ENCODE measurements around the gene FXYD1.

FXYD1 gene

DNA sequence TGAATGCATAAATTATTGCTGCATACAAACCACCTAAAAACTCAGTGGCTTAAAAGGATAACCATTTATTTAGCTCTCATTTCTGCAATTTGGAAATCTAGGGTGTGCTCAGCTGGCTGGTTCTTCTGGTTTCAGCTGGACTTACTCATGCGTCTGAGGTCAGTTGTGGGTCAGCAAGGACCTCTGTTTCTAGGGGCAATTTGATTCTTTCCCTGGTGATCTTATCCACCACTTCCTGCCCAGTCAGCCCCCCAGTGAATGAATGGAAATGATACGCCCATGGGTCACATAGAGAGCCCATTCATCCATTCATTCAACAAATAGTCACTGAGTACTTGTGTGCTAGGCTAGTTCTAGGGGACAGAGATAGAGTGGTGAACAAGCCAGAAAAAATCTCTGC, 25.8 kb downstream of the FXYD1 start:
- TF ChIP-seq POLR2A (IDR thresholded peaks at IDR 0.05; ENCODE audit: low read length) (no peak), GATA1 (IDR thresholded peaks at IDR 0.05; ENCODE audit: low read depth, low read length) (no peak)
- no peak for DNase-seq

DNA sequence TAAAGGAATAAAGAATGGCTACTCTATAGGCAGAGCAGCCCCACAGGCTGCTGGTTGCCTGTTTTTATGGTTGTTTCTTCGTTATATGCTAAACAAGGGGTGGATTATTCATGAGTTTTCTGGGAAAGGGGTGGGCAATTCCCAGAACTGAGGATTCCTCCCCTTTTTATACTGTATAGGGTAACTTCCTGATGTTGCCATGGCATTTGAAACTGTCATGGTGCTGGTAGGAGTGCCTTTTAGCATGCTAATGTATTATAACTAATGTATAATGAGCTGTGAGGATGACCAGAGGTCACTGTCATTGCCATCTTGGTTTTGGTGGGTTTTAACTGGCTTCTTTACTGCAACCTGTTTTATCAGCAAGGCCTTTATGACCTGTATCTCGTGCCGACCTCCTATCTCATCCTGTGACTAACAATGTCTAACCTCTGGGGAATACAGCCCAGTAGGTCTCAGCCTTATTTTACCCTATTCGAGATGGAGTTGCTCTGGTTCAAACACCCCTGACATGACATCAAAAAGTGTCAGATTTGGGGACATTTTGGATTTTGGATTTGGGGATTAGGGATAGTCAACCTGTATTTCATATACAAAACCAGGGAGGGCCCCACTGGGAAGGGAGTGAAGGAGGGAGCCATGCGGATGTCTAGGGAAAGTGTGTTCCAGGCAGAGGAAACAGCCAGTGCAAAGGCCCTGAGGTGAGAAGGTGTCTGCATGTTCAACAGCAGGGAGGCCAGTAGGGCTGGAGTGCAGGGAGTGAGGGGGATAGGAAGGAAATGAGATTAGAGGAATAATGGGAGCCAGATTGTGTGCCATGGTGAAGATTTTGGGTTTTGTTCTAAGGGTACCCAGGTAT, 26.8 kb downstream of the FXYD1 start:
- no peak for TF ChIP-seq POLR2A (IDR thresholded peaks at IDR 0.05; ENCODE audit: low read length)
- no peak for TF ChIP-seq GATA1 (IDR thresholded peaks at IDR 0.05; ENCODE audit: low read depth, low read length)
- no peak for DNase-seq

DNA sequence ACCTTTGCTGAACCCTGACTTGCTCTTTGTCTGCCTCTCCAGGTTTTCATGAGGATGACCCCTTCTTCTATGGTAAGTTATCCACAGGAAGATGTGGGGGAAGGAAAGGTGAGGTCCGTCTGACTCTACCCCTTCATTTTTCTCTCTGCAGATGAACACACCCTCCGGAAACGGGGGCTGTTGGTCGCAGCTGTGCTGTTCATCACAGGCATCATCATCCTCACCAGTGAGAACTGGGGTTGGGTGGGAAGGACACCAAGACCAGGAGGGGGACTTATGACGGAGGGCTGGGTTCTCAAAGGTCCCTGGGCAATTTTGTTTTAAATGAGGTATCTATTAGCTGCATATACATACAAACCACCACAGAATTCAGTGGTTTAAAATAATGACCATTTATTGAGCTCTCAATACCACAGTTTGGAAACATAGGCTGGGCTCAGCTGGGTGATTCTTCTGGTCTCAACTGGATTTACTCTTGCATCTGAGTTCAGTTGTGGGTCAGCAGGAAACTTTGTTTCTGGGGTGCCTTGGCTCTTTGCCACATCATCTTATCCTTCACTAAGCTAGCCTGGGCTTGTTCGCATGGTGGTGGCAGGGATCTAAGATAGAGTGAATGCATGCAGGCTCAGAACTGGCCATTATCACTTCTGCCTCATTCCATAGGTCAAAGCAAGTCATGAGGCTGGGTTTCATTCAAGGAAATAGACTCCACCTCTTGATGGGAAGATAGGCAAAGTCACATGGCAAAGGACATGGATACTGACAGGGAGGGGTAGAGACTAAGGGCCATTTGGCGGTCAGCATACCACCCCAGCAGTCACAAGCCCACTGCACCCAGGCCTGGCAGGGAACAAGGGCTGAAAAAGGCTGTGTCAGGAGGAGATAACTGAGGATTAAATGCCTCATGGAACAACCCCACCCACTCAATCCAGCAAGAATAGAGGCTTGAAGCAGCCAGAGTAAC, 27.8 kb downstream of the FXYD1 start:
- TF ChIP-seq POLR2A (IDR thresholded peaks at IDR 0.05; ENCODE audit: low read length) (no peak), GATA1 (IDR thresholded peaks at IDR 0.05; ENCODE audit: low read depth, low read length) (no peak)
- no peak for DNase-seq

DNA sequence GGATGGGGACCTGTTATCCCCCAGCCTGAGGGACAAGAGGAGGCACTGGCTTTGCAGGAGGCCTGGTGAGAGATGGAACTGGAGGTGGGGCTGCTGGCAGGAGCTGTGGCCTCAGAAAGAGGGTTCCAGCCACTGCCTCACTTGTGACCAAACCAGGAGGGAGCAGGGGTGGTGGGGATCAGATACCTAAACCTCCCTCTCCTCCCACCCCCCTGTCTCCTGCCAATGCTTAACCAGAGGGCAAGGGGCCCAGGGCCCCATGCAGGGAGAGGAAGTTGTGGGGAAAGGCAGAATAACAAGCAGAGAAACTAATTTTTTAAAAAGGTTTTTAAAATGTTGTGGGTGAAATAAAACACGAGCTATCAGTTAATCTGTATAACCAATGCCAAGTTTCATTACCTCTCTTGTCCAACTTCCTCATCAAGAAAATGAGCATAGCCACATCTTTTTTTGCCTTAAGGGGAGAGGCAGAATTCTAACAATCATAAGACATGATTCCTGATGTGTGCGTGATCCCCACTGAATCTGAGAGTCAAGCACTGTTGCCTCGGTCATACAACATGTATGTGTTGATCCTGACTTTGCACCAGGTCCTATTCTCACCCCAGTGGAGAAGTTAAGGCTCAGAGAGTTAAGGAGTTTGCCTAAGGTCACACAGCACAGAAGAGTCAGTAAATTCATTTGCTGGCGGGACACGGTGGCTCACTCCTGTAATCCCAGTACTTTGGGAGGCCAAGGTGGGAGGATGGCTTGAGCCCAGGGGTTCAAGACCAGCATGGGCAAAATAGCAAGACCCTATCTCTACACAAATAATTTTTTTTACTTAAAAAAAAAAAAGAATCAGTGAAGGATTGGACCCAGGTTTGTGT, 28.9 kb downstream of the FXYD1 start:
- no peak for TF ChIP-seq POLR2A (IDR thresholded peaks at IDR 0.05; ENCODE audit: low read length)
- no peak for TF ChIP-seq GATA1 (IDR thresholded peaks at IDR 0.05; ENCODE audit: low read depth, low read length)
- DNase-seq = no peak

DNA sequence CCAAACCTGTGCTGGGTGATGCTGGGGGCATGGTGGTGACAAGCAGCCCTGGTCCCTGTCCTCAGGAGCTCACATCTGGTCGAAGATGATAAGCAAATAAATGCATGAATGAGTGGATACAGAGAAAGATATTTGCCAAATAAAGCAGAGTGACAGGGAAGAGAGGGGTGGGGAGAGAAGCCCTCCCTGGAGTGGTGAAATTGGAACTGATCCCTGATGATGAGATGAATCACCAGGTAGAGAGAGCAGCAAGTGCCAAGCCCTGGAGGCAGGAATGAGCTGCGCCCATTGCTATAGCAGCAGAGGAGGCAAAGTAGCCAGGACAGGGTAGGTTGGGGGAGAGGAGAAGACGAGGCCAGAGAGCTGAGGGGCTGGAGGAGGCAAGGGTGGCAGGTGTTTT, 29.6 kb downstream of the FXYD1 start:
- TF ChIP-seq GATA1 (IDR thresholded peaks at IDR 0.05; ENCODE audit: low read depth, low read length) (no peak), POLR2A (IDR thresholded peaks at IDR 0.05; ENCODE audit: low read length) (no peak)
- no peak for DNase-seq

DNA sequence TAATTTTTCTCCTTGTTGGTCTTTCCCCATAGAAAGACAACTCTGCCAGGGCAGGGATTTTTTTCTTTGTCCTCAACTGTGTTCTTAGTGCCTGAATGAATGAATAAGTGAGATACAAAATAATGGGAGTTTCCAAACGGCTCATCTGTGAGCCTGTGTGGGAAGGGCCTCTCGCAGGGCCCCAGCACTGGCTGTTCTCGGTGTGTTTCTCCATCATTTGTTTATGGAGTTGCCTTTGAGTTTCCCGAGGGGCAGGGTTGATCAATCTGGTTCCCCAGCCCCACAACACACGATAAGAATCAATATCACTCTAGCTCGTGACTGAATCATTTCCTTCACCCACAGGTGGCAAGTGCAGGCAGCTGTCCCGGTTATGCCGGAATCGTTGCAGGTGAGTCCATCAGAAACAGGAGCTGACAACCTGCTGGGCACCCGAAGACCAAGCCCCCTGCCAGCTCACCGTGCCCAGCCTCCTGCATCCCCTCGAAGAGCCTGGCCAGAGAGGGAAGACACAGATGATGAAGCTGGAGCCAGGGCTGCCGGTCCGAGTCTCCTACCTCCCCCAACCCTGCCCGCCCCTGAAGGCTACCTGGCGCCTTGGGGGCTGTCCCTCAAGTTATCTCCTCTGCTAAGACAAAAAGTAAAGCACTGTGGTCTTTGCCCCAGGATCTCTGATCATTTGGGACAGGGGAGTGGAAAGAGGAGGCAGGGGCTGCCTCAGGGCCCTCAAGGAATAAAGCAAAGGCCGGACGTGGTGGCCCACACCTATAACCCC, 30.8 kb downstream of the FXYD1 start:
- DNase-seq = no peak
- no peak for TF ChIP-seq POLR2A (IDR thresholded peaks at IDR 0.05; ENCODE audit: low read length)
- no peak for TF ChIP-seq GATA1 (IDR thresholded peaks at IDR 0.05; ENCODE audit: low read depth, low read length)

DNA sequence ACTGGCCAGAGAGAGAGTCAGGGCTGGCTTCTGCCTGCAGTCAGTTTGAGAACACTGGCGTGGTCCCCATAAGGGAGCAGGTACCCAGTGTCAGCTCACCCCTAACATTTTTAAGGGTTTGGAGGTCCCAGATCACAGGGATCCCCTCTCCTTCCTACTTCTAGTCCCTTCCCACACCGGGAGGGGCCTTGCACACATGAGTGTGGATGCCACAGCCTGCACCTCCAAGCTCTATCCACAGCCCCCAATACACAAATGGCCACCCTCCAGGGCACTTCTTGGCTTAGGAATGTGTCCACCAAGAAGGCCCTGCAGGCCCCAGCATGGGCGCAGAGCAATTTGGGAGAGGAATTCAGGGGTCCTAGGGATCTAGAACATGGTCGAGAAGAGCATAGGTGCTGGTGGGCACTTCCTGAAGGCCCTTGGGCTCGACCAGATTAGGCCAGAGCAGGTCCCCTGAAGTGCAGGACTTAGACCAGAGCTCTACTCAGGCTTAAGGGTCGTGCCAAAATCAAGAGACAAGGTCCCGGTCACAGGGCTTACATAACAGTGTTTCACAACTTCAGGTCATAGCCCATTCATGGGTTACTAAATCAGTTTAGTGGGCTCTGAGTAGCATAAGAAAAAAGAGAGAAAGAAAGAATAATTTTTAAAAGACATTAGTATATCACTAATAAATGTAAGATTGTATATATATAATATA, 31.9 kb downstream of the FXYD1 start:
- no peak for DNase-seq
- peak; percentile 19 for TF ChIP-seq POLR2A (IDR thresholded peaks at IDR 0.05; ENCODE audit: low read length)
- no peak for TF ChIP-seq GATA1 (IDR thresholded peaks at IDR 0.05; ENCODE audit: low read depth, low read length)

DNA sequence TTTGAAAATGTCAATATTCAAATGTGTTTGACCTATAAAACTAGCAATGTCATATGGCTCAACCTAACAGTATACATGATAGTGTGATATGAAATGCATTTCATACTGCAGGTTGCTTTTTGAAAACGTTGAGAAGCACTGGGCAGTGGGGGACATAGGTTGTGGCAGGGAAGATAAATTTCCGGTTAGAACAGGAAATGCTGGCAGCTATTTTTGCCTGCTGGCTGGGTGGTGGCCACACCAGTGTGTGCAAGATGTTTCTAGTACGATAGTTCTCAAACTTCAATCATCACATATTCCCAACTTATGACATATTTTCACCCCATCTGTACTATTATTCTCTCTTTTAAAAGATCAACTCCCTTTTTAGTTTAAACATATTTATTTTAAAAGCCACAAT, 33.1 kb downstream of the FXYD1 start:
- no peak for DNase-seq
- TF ChIP-seq GATA1 (IDR thresholded peaks at IDR 0.05; ENCODE audit: low read depth, low read length) = no peak
- no peak for TF ChIP-seq POLR2A (IDR thresholded peaks at IDR 0.05; ENCODE audit: low read length)

DNA sequence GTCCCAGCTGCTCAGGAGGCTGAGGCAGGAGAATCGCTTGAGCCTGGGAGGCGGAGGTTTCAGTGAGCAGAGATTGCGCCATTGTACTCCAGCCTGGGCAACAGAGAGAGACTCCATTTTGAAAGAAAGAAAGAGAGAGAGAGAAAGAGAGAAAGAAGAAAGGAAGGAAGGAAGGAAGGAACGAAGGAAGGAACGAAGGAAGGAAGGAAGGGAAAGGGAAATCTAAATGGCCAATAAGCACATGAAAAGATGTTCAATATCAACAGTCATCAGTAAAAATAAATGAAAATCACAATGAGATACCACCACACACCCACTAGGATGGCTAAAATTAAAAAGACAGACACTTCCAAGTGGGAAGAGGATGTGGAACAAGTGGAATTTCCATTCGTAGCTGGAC, 35.6 kb downstream of the FXYD1 start:
- no peak for DNase-seq

DNA sequence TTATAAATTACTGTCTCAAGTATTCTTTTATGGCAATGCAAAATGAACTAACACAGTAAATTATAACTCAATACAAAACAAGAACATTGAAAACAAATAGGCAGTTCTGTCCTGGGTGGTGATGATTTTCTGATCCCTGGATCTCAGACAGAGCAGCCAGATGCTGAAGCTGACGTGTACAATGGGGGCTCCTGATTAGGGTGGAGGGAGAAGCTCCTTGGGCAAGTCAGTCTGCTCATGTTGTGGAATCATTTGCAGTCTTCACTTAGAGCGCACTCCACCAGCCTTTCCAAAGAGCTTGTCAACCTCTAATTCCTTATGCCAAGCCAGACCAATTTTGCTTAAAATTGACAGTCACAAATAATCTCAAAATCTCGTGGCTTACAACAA, 37.6 kb downstream of the FXYD1 start:
- DNase-seq = no peak
- TF ChIP-seq POLR2A (IDR thresholded peaks at IDR 0.05; ENCODE audit: low read length) (no peak), GATA1 (IDR thresholded peaks at IDR 0.05; ENCODE audit: low read depth, low read length) (no peak)

More for the DNA sequence above, 35.6 kb downstream of the FXYD1 start:
- TF ChIP-seq POLR2A (IDR thresholded peaks at IDR 0.05; ENCODE audit: low read length) (no peak), GATA1 (IDR thresholded peaks at IDR 0.05; ENCODE audit: low read depth, low read length) (no peak)

DNA sequence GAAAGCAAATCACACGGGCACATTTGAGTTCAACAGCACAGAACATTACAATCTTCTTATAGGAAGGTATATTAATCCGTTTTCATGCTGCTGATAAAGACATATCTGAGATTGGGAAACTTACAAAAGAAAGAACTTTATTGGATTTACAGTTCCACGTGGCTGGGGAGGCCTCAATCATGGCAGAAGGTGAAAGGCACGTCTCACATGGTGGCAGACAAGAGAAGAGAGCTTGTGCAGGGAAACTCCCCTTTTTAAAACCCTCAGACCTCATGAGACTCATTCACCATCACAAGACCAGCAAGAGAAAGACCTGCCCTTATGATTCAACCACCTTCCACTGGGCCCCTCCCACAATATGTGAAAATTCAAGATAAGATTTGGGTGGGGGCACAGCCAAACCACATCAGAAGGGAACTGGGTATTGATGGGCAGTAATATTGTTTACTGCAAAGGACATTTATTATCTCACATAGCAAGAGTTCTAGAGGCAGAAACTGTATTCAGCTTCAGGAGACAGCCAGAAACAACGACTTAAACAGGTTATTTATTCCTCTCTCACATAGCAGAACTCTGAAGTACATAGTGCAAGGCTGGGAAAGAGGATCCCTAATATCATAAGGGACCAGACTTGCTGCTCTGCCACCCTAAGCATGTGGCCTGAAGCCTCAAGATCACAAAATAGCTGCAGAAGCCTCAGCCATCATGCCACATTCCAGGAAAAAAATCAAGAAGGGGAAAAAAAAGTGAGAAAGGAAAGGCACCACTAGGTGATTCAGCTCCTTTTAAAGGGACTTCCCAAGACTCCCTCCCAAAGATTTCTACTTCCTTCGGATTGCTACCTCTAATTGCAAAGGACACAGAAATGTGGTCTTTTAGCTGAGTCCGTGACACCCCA, 39.0 kb downstream of the FXYD1 start:
- TF ChIP-seq POLR2A (IDR thresholded peaks at IDR 0.05; ENCODE audit: low read length) (no peak), GATA1 (IDR thresholded peaks at IDR 0.05; ENCODE audit: low read depth, low read length) (no peak)
- peak in 1 of 2 experiments; percentile 25 for DNase-seq
